ENCODE measurements around the gene OBSCN.

DNA sequence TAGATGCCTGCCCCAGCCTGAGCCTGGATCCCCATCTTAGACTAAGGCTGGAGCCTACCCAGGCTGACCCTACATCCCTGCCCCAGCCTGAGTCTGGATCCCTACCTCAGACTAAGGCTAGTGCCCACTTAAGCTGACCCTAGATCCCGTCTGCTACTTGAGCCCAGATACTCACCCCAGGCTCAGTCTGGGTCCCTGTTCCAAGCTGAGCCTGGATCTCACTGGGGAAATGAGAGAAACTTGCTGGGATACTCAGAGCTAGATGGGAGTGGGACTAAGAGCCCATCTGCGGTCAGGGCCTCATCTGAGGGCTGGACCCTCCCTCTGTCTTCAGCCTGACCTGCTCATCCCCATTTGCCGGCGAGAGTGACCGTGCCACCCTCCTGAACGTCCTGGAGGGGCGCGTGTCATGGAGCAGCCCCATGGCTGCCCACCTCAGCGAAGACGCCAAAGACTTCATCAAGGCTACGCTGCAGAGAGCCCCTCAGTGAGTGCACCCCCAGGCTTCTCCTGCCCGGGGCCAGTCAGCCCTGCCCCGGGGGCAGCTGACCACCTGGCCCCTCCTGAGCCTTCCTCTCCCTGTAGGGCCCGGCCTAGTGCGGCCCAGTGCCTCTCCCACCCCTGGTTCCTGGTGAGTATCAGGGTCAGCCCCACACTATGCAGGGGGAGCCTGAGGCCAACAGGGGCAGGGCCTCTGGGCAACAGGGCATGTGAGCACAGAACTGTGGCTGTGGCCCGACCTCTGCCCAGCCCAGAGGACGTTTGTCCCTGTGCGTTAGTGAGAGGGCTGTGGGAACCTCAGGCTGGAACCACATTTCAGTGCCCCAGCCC, 162.0 kb downstream of the OBSCN start:
- TF ChIP-seq, protein P1, sequence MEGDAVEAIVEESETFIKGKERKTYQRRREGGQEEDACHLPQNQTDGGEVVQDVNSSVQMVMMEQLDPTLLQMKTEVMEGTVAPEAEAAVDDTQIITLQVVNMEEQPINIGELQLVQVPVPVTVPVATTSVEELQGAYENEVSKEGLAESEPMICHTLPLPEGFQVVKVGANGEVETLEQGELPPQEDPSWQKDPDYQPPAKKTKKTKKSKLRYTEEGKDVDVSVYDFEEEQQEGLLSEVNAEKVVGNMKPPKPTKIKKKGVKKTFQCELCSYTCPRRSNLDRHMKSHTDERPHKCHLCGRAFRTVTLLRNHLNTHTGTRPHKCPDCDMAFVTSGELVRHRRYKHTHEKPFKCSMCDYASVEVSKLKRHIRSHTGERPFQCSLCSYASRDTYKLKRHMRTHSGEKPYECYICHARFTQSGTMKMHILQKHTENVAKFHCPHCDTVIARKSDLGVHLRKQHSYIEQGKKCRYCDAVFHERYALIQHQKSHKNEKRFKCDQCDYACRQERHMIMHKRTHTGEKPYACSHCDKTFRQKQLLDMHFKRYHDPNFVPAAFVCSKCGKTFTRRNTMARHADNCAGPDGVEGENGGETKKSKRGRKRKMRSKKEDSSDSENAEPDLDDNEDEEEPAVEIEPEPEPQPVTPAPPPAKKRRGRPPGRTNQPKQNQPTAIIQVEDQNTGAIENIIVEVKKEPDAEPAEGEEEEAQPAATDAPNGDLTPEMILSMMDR (IDR thresholded peaks at IDR 0.05 in 2 of 3, conservative IDR thresholded peaks at IDR 0.05 in 1 of 3; ENCODE audit: control insufficient read depth in 2 of 3, extremely low read depth in 1 of 3, insufficient read depth in 1 of 3, low read depth in 3 of 3, low read length in 3 of 3) = no peak
- TF ChIP-seq ZNF24 (IDR thresholded peaks at IDR 0.05) (no peak), YY1 (IDR thresholded peaks at IDR 0.05; ENCODE audit: low read depth, low read length) (no peak), JUND (IDR thresholded peaks at IDR 0.05; ENCODE audit: low read depth, low read length) (no peak), NR2C1 (IDR thresholded peaks at IDR 0.05) (no peak), GABPA (IDR thresholded peaks at IDR 0.05; ENCODE audit: low read depth) (no peak), EGR1 (IDR thresholded peaks at IDR 0.05; ENCODE audit: borderline replicate concordance in 1 of 2, low read depth in 2 of 2, low read length in 2 of 2) (no peak), POLR2AphosphoS5 (IDR thresholded peaks at IDR 0.05; ENCODE audit: low read length) (no peak)
- TF ChIP-seq, protein P2, sequence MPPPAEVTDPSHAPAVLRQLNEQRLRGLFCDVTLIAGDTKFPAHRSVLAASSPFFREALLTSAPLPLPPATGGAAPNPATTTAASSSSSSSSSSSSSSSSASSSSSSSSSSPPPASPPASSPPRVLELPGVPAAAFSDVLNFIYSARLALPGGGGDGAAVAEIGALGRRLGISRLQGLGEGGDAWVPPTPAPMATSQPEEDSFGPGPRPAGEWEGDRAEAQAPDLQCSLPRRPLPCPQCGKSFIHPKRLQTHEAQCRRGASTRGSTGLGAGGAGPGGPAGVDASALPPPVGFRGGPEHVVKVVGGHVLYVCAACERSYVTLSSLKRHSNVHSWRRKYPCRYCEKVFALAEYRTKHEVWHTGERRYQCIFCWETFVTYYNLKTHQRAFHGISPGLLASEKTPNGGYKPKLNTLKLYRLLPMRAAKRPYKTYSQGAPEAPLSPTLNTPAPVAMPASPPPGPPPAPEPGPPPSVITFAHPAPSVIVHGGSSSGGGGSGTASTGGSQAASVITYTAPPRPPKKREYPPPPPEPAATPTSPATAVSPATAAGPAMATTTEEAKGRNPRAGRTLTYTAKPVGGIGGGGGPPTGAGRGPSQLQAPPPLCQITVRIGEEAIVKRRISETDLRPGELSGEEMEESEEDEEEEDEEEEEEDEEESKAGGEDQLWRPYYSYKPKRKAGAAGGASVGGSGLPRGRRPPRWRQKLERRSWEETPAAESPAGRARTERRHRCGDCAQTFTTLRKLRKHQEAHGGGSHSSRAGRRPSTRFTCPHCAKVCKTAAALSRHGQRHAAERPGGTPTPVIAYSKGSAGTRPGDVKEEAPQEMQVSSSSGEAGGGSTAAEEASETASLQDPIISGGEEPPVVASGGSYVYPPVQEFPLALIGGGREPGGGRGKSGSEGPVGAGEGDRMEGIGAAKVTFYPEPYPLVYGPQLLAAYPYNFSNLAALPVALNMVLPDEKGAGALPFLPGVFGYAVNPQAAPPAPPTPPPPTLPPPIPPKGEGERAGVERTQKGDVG (CRISPR knock-in tag; IDR thresholded peaks at IDR 0.05) = no peak
- TF ChIP-seq, protein P3, sequence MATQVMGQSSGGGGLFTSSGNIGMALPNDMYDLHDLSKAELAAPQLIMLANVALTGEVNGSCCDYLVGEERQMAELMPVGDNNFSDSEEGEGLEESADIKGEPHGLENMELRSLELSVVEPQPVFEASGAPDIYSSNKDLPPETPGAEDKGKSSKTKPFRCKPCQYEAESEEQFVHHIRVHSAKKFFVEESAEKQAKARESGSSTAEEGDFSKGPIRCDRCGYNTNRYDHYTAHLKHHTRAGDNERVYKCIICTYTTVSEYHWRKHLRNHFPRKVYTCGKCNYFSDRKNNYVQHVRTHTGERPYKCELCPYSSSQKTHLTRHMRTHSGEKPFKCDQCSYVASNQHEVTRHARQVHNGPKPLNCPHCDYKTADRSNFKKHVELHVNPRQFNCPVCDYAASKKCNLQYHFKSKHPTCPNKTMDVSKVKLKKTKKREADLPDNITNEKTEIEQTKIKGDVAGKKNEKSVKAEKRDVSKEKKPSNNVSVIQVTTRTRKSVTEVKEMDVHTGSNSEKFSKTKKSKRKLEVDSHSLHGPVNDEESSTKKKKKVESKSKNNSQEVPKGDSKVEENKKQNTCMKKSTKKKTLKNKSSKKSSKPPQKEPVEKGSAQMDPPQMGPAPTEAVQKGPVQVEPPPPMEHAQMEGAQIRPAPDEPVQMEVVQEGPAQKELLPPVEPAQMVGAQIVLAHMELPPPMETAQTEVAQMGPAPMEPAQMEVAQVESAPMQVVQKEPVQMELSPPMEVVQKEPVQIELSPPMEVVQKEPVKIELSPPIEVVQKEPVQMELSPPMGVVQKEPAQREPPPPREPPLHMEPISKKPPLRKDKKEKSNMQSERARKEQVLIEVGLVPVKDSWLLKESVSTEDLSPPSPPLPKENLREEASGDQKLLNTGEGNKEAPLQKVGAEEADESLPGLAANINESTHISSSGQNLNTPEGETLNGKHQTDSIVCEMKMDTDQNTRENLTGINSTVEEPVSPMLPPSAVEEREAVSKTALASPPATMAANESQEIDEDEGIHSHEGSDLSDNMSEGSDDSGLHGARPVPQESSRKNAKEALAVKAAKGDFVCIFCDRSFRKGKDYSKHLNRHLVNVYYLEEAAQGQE (IDR thresholded peaks at IDR 0.05; ENCODE audit: low read depth, low read length) = no peak
